CD4-positive, alpha-beta T cell treated with Interleukin-21 for 1 hour (primary cell): Measurements from ENCODE around the gene COL4A2.

Experiments used
- DNase-seq: peaks from one replicate; pipeline ENCODE4 v3.0.0-alpha.2; 2020

The COL4A2 gene

GRCh38 chr13:110503979-110504499, 197.0 kb downstream of the COL4A2 start:
- no peak for DNase-seq

GRCh38 chr13:110505594-110505993, 198.5 kb downstream of the COL4A2 start:
- no peak for DNase-seq

- DNase-seq = no peak
Measured at GRCh38 chr13:110506396-110506795, 199.3 kb downstream of the COL4A2 start.

DNA sequence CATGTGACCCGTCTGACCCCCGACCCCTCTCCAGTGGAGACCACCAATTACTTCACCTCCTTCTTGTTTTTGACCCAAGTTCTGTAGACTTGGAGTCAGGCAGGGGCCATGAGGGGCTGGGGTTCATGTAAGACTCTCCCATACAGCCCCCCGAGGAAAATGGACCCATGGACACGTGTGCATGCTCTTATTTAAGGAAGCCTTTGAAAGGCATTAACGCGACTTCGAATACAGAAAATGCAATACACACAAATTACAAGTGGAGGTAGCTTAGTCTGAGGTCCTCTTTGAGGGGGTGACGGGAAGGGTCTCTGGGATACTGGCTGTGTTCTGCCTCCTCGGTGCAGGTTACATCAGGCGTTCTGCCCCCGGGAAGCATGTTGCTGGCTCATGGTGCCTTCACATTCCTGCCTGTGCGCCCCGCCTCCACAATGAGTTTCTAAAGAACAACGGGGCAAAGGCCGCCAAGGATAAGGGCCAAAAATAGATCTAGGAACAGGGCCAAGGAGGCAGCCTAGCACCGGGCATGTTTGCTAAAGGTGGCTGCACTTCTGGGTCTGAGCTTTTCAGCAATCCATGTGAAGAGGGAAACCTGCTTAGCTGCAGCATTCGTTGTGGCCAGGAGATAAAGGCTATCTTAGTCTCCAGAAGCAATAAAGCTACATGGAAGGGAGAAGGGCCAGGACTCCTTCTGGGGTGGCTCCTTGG, 199.9 kb downstream of the COL4A2 start:
- no peak for DNase-seq

GRCh38 chr13:110507678-110508381, 200.7 kb downstream of the COL4A2 start:
- DNase-seq = no peak

- DNase-seq = no peak
Measured at GRCh38 chr13:110509478-110509926, 202.4 kb downstream of the COL4A2 start.

DNA sequence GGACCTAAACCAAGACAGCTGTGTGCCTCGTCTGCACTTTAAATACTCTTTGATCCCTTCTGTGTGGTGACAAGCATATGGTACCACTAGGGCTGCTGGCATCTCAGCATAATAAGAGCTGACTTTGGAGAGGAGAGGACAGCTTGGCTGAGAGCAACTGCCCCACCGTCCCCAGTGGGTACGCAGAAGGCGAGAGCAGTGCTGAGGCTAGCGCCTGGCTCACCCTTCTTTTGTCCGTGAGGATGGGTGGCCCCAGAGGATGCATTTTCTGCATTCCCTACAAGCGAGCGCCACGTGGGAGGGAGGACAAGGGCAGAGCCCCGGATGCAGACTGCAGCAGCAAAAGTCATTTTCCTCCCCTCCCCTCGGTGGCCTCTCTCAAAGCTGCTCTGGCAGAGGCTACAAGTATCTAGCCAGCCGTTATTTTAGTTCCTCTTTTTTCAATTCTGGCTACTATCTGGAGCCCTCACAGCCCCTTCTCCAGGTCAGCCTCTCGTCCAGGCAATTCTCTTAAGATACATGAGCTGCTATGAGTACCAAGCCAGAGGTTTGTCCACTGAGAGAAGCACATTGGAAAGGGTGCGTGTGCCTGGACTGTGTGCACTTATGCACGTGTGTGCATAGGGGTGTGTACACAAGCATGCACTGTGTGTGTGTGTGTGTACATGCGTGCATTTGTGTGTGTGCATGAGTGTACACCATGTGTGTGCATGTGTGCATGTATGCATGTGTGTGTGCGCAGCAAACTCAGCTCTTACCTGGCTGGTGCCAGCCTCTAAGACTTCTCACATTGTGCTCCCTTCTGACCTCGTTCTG, 203.1 kb downstream of the COL4A2 start:
- no peak for DNase-seq

GRCh38 chr13:110511509-110512181, 204.6 kb downstream of the COL4A2 start:
- no peak for DNase-seq

DNA sequence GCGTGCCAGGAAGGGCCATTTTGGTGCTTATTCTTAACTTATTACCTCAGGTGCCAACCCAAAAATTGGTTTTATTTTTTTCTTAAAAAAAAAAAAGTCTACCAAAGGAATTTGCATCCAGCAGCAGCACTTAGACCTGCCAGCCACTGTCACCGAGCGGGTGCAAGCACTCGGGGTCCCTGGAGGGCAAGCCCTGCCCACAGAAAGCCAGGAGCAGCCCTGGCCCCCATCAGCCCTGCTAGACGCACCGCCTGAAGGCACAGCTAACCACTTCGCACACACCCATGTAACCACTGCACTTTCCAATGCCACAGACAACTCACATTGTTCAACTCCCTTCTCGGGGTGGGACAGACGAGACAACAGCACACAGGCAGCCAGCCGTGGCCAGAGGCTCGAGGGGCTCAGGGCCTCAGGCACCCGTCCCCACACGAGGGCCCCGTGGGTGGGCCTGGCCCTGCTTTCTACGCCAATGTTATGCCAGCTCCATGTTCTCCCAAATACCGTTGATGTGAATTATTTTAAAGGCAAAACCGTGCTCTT, 205.2 kb downstream of the COL4A2 start:
- DNase-seq = no peak

GRCh38 chr13:110516500-110516899, 209.4 kb downstream of the COL4A2 start:
- DNase-seq = no peak

DNA sequence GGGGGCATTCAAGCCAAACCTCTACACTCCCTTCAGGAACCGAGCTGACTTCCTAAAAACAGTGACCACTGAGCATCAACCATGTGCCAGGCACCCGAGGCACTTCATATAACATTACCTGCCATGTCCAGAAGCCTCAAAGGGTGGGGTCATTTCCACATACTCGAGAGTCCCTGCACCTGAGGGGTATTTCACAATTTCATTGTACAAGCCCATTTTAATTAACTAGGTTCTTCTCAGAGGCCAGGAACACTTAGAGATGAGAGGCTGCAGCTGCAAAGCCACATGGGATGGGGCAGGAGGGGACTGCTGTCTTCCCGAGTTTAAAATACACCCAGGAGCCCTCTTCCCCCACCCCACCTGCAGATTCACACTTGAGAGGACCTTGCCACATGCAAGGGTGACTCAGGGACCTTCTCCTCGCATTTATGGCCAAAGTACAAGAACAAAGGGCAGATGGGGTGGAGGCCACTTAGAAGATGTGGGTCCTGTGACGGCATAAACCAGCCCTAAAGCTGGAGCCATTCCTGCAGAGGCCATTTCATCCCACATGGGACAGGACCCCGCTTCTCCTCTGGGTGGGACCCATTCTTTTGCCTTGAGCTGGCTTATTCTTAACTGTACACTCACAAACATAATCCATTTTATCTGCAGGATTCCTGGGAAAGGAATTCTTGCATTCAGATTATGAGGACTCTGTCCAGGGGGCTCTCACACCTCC, 210.6 kb downstream of the COL4A2 start:
- DNase-seq = no peak

DNA sequence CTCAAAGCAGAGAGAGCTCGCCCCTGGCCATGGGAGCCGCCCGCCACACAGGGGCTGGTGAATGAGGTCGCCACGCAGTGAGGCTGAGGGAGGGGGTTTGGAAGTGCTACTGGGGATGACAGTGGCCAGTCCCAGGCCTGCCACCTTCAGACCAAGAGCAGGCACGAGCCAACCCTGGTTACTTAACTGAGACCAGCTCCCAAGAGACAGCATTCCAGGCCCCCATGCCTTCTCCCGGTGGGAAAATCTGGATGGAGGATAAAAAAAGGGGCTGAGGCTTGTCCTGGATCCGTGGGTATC, 211.1 kb downstream of the COL4A2 start:
- no peak for DNase-seq

GRCh38 chr13:110518571-110518970, 211.5 kb downstream of the COL4A2 start:
- no peak for DNase-seq

GRCh38 chr13:110519046-110519445, 212.0 kb downstream of the COL4A2 start:
- no peak for DNase-seq

GRCh38 chr13:110519506-110519905, 212.4 kb downstream of the COL4A2 start:
- DNase-seq = no peak

GRCh38 chr13:110520431-110521295, 213.6 kb downstream of the COL4A2 start:
- DNase-seq = no peak

DNA sequence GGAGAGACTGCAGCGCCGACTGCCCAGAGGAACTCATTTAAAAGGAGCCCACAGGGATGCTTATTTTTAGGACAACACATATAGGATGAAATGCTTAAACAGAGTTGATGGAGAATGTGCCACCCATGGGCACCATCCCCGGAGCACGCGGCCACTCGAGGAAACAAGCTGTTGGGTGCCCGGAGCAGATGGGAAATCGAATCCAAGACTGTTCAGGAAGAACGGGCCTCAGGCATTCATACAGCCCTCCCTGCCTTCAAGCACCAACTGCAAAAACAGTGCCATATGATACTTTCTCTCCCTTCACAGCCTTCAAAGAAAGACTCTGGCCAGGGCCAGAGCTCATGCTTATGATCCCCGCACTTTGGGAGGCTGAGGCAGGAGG, 214.2 kb downstream of the COL4A2 start:
- no peak for DNase-seq

GRCh38 chr13:110521946-110522345, 214.9 kb downstream of the COL4A2 start:
- no peak for DNase-seq

- DNase-seq = no peak
Measured at GRCh38 chr13:110522721-110523120, 215.6 kb downstream of the COL4A2 start.

DNA sequence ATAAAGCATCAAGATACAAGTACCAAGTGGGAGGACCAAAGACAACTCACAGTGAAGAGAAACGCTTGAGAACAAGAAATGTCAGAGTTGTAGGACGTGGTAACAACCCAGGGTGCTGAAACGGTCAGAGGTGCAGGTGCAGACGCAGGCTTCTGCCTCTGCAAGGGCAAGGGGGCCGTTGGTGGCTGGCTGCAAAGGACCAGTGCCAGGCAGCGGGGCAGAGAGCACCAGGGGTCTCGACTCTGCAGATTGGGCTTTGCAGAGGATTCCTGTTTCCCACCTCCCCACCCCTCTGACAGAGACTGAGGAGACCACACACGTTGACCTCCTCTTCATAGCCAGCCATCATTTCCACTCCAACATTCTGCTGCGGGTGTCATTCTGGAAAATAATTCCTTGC, 216.1 kb downstream of the COL4A2 start:
- DNase-seq = no peak
